Body of pancreas (tissue), 4 donors: ENCODE results near the gene IQCF2.

Experiments used
- POLR2A ChIP-seq, 3 donors: fragments of 450-650 bp; IDR thresholded peaks; one replicate each; pipeline ENCODE4 v1.6.1; 2016; ENCODE audit warnings: antibody characterized with exemption in 3 of 3, mild to moderate bottlenecking in 2 of 3
- TF ChIP-seq, protein P1 (sequence below), 7 experiments: fragments of 450-650 bp in 4 of 7; fragments of 200-600 bp in 3 of 7; sonication (generic) in 3 of 7; IDR thresholded peaks; one replicate each; pipeline ENCODE4 v1.5.1; 2016 to 2019; ENCODE audit warnings: antibody characterized with exemption in 7 of 7

GRCh38 chr3:51813539-51813938 is 47.9 kb upstream of the IQCF2 start:
- TF ChIP-seq, protein P1, sequence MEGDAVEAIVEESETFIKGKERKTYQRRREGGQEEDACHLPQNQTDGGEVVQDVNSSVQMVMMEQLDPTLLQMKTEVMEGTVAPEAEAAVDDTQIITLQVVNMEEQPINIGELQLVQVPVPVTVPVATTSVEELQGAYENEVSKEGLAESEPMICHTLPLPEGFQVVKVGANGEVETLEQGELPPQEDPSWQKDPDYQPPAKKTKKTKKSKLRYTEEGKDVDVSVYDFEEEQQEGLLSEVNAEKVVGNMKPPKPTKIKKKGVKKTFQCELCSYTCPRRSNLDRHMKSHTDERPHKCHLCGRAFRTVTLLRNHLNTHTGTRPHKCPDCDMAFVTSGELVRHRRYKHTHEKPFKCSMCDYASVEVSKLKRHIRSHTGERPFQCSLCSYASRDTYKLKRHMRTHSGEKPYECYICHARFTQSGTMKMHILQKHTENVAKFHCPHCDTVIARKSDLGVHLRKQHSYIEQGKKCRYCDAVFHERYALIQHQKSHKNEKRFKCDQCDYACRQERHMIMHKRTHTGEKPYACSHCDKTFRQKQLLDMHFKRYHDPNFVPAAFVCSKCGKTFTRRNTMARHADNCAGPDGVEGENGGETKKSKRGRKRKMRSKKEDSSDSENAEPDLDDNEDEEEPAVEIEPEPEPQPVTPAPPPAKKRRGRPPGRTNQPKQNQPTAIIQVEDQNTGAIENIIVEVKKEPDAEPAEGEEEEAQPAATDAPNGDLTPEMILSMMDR (IDR thresholded peaks at IDR 0.05) = no peak
- TF ChIP-seq POLR2A (IDR thresholded peaks at IDR 0.05) = no peak
